T-helper 1 cell treated with Interleukin-12 subunit alpha and Interleukin-12 subunit beta and Interleukin-4 antibody, amounts not matched to agents 30 ng/mL and 1 ng/mL, for 36 hours (primary cell): ENCODE data around the gene OSBPL3. TPM values are rescaled to one million over a fixed set of nuclear protein-coding genes. Genes with fewer than 3 reads are reported as not detected.
"Not testable (repeated sequence)": the region's sequence is repeated elsewhere in the genome, so short reads cannot be mapped to it uniquely, and the experiment has no call there.

ENCODE experiments used
- intact Hi-C: fragments of 100-400 bp; cut with micrococcal nuclease; formaldehyde crosslinking; loops from one replicate; pipeline ENCODE4 v1.15.1; 2024
- total RNA-seq: library from RNA; stranded (reverse); gene quantifications from 2 replicates; pipeline ENCODE4 v1.2.3, GENCODE V29; 2022

The OSBPL3 gene
- total RNA-seq, 1 donor from 2014 or later: 74.0 TPM

DNA sequence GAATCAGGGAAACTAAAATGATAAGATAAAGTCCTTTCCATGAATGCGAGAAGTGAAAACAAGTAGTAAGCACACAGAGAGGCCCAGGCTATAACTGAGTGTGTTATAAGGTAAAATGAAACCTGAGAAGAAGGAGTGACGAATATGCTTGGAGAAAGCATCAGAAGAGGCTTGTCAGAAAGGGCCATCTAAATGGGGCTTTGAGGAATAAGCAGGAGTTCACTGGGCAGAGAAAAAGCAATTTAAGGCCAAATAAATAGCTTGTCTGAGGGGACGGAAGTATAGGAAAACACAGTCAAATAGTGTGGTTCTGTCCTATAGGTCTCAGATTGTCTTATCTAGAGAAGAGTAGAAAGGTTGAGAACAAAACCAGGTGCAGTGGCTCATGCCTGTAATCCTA lies 163.1 kb downstream of the OSBPL3 start:
- intact Hi-C loops: no loop called here

- intact Hi-C loops: loop anchor here (1.0 to 2.0 kb wide), 5 partner anchors 8 to 286 kb away; no protein-coding TSS in a partner anchor
Measured at GRCh38 chr7:24812305-24812945, 167.6 kb downstream of the OSBPL3 start.

GRCh38 chr7:24808518-24808917 lies 171.5 kb downstream of the OSBPL3 start:
- intact Hi-C loops: no loop called here

DNA sequence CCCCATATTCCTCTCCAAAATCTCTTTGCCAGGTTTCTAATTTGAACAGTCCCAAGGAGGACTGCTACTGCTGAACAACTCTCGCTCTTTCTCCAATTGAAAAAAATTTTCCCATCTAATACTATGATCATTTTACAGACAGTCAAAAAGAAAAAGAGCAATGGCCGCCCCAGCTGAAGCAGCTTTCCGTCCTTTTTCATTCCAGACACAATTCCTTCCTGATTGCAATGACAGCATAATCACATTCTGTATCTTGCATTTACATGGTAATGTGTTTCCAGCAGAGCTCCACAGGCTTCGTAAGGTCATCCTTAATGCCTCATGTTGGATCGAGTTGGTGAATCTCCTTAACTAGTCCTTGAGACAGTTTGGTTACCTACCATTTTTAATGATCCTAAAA lies 177.7 kb downstream of the OSBPL3 start:
- intact Hi-C loops: no loop called here

GRCh38 chr7:24801883-24802282 lies 178.1 kb downstream of the OSBPL3 start:
- intact Hi-C loops: no loop called here

DNA sequence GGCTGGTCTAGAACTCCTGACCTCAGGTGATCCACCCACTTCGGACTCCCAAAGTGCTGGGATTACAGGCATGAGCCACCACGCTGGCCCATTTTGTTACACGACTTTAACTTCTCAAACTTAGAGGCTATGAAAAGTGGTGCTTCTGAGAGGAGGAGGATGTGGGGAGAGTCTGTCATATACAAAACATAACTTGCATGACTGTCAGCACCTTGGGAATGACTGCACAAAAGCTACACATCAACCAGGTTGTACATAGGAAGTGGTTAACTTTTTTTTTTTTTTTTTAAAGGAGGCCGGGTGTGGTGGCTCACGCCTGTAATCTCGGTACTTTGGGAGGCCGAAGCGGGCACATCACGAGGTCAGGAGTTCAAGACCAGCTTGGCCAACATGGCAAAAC lies 179.3 kb downstream of the OSBPL3 start:
- intact Hi-C loops: loop anchor here (1.0 kb wide), 1 partner anchor 45 kb away; no protein-coding TSS in a partner anchor

DNA sequence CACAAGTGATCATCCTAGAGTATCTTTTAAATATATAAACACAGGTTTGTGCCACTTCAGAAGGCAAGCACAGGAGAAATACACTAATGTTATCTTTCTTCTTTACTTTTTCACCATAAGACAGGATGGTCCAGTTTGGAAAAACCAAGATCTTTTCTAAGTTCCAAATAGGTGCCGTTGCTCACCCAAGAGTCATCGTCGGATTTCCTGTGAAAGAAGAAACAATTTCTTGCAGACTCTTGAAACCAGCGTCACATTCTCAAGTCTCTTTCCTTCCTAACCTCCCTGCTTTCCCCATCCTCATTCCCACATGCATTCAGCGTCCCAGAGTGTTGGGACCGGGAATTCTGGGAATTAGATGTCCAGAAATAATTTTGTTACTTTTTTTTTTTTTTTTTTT lies 179.9 kb downstream of the OSBPL3 start:
- intact Hi-C loops: loop anchor here (1.0 kb wide), 1 partner anchor 45 kb away; no protein-coding TSS in a partner anchor

GRCh38 chr7:24799506-24799905 lies 180.5 kb downstream of the OSBPL3 start:
- intact Hi-C loops: no loop called here

- intact Hi-C loops: no loop called here
Measured at GRCh38 chr7:24798261-24798660, 181.7 kb downstream of the OSBPL3 start.

DNA sequence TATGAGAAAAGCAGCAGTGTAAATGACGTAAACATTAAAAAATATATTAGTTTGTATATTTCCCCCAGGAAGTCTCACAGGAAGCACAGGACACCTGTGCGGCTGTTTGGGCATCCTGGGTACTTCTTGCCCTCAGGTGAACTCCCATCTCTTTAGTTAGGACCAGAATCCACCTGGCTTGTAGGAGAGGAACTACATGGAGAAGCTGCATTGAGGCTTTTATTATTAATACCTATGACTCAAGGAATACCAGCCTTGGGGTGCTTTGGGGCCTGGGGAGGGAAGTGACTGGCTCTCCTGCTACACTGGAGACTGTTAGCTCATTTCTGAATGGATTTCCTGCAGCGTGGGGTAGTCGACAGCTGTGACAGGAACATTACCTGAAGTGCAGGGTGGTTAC lies 182.7 kb downstream of the OSBPL3 start:
- intact Hi-C loops: no loop called here

DNA sequence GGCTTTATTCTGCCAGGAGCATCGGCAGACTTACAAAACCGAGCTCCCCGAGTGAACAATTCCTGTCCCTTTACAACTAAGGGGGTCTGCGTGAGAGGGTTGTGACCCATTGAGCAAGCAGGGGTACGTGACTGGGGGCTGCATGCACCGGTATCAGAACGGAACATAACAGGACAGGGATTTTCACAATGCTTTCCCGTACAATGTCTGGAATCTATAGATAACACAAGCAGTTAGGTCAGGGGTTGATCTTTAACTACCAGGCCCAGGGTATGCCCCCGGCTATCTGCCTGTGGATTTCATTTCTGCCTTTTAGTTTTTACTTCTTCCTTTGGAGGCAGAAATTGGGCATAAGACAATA lies 184.6 kb downstream of the OSBPL3 start:
- intact Hi-C loops: no loop called here

GRCh38 chr7:24794751-24795406 lies 185.1 kb downstream of the OSBPL3 start:
- intact Hi-C loops: not testable (repeated sequence)

DNA sequence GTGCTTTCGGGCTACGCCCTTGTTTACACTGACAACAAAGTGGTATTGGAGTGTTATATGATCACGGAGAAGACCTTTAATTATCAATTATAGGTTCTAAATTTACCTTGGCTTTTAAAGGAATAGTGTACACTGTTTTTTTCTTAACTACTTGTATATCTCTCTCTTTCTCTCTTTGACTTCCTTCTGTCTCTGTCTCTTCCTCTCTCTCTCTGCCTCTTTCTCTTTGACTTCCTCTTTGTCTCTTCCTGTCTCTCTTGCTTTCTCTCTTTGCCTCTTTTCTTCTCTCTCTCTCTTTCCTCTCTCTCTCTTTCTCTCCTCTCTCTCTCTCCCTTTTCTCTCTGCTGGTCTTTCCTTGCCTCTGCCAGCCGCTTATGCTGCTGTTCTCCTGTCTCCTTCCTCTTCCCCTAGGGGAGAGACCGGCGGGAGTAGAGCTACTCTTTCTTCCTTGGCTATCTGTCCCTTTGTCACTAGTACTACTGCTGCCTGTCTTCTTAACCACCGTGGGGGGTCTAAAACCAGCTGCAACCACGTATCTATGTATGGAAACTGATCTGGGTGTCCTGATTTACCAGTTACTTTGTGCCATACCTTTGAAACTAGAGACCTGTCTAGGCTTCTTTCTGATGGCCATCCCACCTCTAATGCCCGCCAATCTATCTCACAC lies 185.9 kb downstream of the OSBPL3 start:
- intact Hi-C loops: no loop called here

- intact Hi-C loops: no loop called here
Measured at GRCh38 chr7:24788961-24789576, 190.9 kb downstream of the OSBPL3 start.

DNA sequence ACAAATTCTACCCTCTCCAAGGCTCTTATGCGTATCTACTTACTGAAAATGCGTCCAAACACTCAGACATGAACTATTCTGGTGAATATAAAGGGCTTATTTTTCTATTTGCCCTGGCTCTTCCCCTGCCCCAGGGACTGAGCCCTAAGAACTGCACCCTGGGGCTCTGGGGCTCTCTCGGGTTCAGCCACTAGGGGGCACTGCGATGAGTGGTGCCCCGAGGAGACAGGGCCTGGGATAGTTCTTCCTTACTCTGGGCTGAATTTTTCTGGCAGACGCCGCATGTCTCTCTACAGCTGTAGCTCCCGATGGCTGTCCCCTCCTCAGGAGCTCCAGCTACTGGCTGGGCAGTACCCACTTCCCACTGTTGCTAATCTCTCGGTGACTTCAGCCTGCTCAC lies 191.9 kb downstream of the OSBPL3 start:
- intact Hi-C loops: no loop called here

DNA sequence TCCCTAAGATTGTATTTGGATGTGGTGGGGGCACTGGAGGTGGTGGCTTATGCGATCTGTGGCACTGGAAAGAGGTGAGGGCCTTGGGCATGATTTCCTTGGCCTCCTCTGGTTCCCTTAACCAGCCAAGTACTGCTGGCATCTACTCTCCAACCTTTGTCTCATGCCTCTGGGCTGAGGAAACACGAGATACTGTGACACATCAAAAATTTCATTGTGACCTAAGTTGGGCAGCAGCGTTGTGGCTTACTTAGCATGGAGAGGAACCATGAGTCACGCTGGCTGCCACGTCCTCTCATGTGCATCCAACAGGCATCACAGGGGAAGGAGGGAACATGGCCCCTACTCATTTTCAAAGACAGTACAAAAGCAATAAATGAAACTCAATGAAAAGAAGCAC lies 193.0 kb downstream of the OSBPL3 start:
- intact Hi-C loops: no loop called here

DNA sequence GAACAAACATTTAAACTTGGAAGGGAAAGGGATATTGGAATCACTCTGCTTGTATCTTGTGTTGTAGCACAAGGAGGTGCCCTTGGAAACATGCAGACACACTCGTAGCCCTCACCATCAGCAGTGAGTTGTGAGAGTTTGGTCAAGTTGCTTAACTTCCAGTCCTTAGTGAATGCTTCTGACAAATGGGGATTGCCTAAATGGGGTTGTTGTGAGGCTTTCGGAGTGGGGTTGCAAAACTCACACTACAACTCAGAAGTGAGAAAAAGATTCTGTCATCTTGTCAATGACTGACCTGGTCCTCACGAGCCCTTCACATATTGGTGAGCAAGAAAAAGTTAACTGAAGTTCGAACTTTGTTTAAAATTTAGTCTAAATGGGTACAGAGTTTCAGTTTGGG lies 193.7 kb downstream of the OSBPL3 start:
- intact Hi-C loops: no loop called here

- intact Hi-C loops: no loop called here
Measured at GRCh38 chr7:24784277-24784676, 195.7 kb downstream of the OSBPL3 start.

- intact Hi-C loops: no loop called here
Measured at GRCh38 chr7:24783698-24784097, 196.3 kb downstream of the OSBPL3 start.

DNA sequence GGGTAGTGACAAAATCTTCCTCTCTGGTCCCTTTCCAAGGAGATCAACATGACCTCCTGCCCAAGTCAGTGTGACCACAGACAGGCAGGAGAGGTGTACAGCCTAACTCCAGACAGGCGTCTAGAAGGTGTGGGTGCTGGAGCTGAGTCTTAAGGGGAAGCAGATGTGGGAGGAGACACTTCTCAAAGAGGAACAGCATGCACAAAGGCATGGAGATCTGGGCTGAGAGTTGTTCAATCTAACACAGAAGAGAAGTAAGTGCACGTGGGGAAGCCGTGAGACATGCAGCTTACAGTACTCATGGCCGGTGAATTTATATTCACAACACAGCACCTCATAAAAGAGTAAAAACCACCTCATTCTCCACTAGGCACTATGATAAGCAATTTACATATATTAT lies 198.9 kb downstream of the OSBPL3 start:
- intact Hi-C loops: no loop called here

GRCh38 chr7:24779283-24779655 lies 200.7 kb downstream of the OSBPL3 start:
- intact Hi-C loops: no loop called here
